ENCODE results near the gene TMEM92. TPM values are rescaled to one million over a fixed set of nuclear protein-coding genes. Genes with fewer than 3 reads are reported as not detected.

Gene TMEM92
- total and polyA plus RNA-seq, 10 of the 15 experiments (the other 5 are each of a cell fraction or from before 2014, with no cell fraction given): 0.11 to 1.2 (median 0.32) TPM

- H3K9ac ChIP-seq (ENCODE audit: control insufficient read depth, insufficient read depth, low read length): no peak overlapping the region
- FAIRE-seq (no peak), DNase-seq (ENCODE audit: low read depth, low spot score) (no peak), ATAC-seq (no peak)
- no TSS peak for BruUV-seq (replicated peaks)
- no peaks in the 10 kb centered on the region for H3K4me1 ChIP-seq (ENCODE audit: control insufficient read depth, insufficient read depth, low read length)
- no peak overlapping the region for H3K4me2 ChIP-seq (ENCODE audit: control insufficient read depth, insufficient read depth)
- H4K20me1 ChIP-seq (ENCODE audit: control insufficient read depth, insufficient read depth): no peaks in the 10 kb centered on the region
- H3K79me2 ChIP-seq (ENCODE audit: control insufficient read depth, insufficient read depth, low read length): no peaks in the 10 kb centered on the region
- intact Hi-C loops (cut with micrococcal nuclease; ENCODE audit: unreplicated experiment) (no loop called here), in situ Hi-C loops (cut with MboI) (no loop called here)
- TF ChIP-seq SIX5 (IDR thresholded peaks at IDR 0.05; ENCODE audit: low read depth, low read length, severe bottlenecking) (no peak), GABPA (IDR thresholded peaks at IDR 0.05; ENCODE audit: low read depth) (no peak), RBBP5 (conservative IDR thresholded peaks at IDR 0.05) (no peak), SMAD1 (IDR thresholded peaks at IDR 0.05; ENCODE audit: low read depth, partially characterized antibody) (no peak), NFXL1 (IDR thresholded peaks at IDR 0.05; ENCODE audit: borderline replicate concordance) (no peak), BCL11A (IDR thresholded peaks at IDR 0.05; ENCODE audit: low read depth, low read length) (no peak), POLR2AphosphoS2 (IDR thresholded peaks at IDR 0.05; ENCODE audit: low read depth, low read length) (no peak), CHD4 (IDR thresholded peaks at IDR 0.05) (no peak)
- ChIA-PET RAD21 (ENCODE audit: unreplicated experiment) (no interaction called here), SMC1A (ENCODE audit: uncharacterized antibody, unreplicated experiment) (no interaction called here), POLR2A (no interaction called here), CTCF (interaction anchor here (0.6 to 19.2 kb wide), 5 partner anchors 12 to 64 kb away, joined by 3 to 298 read pairs (median 4); partner anchors contain the start of gene COL1A1)
- H3K9me3 ChIP-seq (replicated peaks; ENCODE audit: control insufficient read depth, insufficient read depth, low read length): no peaks in the 10 kb centered on the region
- H3K36me3 ChIP-seq (ENCODE audit: control insufficient read depth in 2 of 2, insufficient read depth in 2 of 2, low read length in 1 of 2): no peaks in the 10 kb centered on the region
- H3K27me3 ChIP-seq (replicated peaks in 1 of 2; ENCODE audit: control insufficient read depth in 2 of 2, insufficient read depth in 2 of 2, low read length in 1 of 2): no peaks in the 10 kb centered on the region; a peak in 1 of 4 replicates
- H3K4me3 ChIP-seq: no peak overlapping the region
- WGBS (ENCODE audit: insufficient coverage, insufficient replicate concordance, low lambda C conversion rate, missing lambda C conversion rate): 41% methylated on average over 22 of the region's 23 CpGs
- no peak overlapping the region for H3K27ac ChIP-seq (ENCODE audit: control insufficient read depth, insufficient read depth)
- H2AFZ ChIP-seq (ENCODE audit: control insufficient read depth, low read depth, low read length): no peak overlapping the region
Measured at GRCh38 chr17:50264263-50265113, 9.8 kb upstream of the TMEM92 start.

All from GM12878 (cell line).